HG03060 (cell line): Measurements from ENCODE around the gene SMAD5.

ENCODE experiments used
- ATAC-seq: cut with Tn5 transposase; IDR thresholded peaks from one replicate; pipeline ENCODE4 v1.9.1; 2021; ENCODE audit warnings: low read depth, moderate number of reproducible peaks; ENCODE audit not compliant: unreplicated experiment

The SMAD5 gene

GRCh38 chr5:136212252-136212721, 79.6 kb downstream of the SMAD5 start:
- ATAC-seq: no peak

- ATAC-seq: no peak
Observed at GRCh38 chr5:136213919-136214493, 81.4 kb downstream of the SMAD5 start.

- ATAC-seq: no peak
Observed at GRCh38 chr5:136215812-136216211, 83.2 kb downstream of the SMAD5 start.

GRCh38 chr5:136216230-136216629, 83.6 kb downstream of the SMAD5 start:
- ATAC-seq: no peak

GRCh38 chr5:136221340-136221739, 88.7 kb downstream of the SMAD5 start:
- no peak for ATAC-seq

GRCh38 chr5:136222580-136223235, 90.1 kb downstream of the SMAD5 start:
- no peak for ATAC-seq

GRCh38 chr5:136225796-136226195, 93.2 kb downstream of the SMAD5 start:
- ATAC-seq: no peak

GRCh38 chr5:136226401-136226800, 93.8 kb downstream of the SMAD5 start:
- ATAC-seq: no peak

- ATAC-seq: no peak
Observed at GRCh38 chr5:136228136-136228757, 95.6 kb downstream of the SMAD5 start.

GRCh38 chr5:136230176-136230575, 97.5 kb downstream of the SMAD5 start:
- ATAC-seq: no peak

GRCh38 chr5:136232316-136232715, 99.7 kb downstream of the SMAD5 start:
- ATAC-seq: peak; percentile 39
